Measurements from ENCODE around the gene COL4A5.

- TF ChIP-seq POLR2A (IDR thresholded peaks at IDR 0.05; ENCODE audit: low read length) (no peak), GATA1 (IDR thresholded peaks at IDR 0.05; ENCODE audit: low read depth, low read length) (no peak)
Observed at GRCh38 chrX:108732630-108733321, 293.1 kb downstream of the COL4A5 start.
